ELF-1 (cell line): ENCODE data around the gene TMEM181.
"Not testable (repeated sequence)": the region's sequence is repeated elsewhere in the genome, so short reads cannot be mapped to it uniquely, and the experiment has no call there.

Experiments
- DNase-seq: peaks from one replicate; pipeline ENCODE4 v3.0.0-alpha.2; 2016; ENCODE audit warnings: low read depth, low spot score

The TMEM181 gene

DNA sequence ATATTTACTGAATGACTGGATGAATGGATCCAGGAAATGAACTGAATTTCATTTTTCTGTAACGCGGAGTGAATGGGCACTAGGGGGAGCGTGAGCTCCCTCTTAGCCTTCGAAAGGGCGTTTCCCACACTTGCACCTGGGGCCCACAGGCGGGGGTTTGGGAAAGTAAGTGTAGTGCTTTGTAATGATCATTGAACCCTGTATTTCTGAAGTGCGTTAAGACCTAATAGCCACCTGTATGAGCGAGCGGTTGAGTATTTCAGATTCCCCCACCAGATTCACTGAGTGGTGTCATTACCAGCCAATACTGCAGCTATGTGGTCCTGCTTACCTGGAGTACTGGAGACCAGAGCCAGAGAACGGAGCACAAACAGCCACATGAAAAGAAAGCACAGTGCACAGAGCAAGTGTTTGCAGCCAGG lies 100.5 kb downstream of the TMEM181 start:
- DNase-seq = no peak

DNA sequence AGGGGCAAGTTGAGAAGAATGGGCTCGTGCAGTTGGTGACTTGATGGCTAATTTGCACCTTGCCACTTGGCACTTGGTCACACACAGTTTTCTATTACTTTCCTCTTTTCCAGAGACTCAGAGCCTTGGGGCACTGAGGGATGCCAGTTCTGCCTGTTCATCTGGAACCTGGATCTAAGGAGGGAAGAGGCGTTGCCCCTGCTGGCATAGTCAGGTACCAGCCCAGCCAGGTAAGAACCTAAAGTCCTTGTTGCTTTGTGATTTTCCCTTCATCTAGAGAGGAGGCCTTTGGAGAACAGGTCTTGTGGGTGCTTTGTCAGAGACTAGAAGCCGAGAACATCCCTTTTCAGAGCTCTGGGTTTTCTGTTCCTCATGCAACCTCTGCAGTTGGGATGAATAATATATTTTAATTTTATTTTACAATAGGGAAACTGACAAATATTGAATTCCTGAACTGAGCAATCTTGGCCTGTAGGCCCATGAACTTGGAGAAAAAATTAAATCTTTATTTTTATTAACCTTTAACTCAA lies 101.3 kb downstream of the TMEM181 start:
- DNase-seq = no peak

GRCh38 chr6:158662607-158662953 lies 102.7 kb downstream of the TMEM181 start:
- no peak for DNase-seq

DNA sequence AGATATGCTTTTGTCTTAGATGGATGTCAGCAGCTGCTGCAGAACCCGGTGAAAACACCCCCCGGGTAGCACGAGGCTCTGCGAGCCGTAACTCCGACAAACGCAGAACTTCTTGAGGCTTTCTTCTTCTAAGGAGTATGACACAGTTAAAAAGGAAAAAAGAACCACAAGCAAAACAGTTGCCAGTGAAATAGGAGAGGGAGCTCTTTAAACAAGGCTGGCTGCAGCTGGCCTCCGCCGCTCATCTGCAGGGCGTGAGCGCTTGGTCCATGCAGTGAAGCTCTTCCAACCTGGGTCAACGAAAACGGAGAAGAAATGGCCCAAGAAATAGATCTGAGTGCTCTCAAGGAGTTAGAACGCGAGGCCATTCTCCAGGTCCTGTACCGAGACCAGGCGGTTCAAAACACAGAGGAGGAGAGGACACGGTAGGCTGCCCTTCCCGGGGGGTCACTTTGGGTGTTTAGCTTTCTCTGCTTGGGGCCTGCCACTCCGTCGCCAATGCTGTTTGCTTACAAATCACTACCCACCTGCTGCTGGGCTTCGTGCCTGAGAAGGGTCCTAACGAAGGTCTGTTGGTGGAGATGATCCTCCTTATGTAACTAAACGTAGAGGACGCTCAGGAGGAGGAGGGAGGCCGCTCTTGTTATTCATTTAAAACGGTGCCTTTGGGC lies 103.2 kb downstream of the TMEM181 start:
- DNase-seq = peak; percentile 63

- DNase-seq = peak; percentile 75
These were observed 103.8 kb downstream of the TMEM181 start for GRCh38 chr6:158663625-158664165.

- DNase-seq = no peak
These were observed 105.4 kb downstream of the TMEM181 start for GRCh38 chr6:158665332-158665731.

DNA sequence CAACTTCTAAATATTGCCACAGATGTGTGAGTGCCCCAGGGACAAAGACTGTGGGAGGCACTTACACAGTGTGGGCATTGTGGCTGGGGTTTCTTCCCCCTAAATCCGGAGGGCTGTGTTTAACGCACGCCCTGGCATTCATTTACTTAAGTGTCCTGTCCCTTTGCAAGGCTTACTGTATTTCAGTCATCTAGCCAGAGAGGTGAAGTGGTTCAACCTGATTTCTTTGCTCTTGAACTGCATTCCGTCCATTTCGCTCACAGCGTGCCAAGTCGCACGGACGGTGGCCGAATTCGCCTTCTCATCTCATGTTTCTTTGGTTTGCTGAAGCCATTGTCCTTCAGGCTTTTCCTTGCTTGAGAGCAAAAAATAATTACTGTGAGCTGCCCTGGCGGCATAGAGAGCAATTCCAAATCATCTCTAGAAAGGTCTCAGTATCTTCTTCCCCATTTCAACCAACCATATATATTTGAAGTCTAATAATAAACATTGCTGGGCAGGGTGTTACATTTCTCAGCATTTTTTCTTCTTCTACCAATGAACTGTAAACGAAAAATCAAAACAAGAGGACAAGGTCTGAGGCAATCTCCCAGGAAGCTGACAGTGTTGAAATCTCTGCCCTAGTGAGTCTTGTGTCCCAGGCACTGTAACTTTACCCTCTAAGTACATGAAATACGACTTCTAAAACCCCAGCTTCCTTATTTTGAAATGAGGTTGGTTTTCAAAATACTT lies 106.9 kb downstream of the TMEM181 start:
- peak; percentile 56 for DNase-seq

DNA sequence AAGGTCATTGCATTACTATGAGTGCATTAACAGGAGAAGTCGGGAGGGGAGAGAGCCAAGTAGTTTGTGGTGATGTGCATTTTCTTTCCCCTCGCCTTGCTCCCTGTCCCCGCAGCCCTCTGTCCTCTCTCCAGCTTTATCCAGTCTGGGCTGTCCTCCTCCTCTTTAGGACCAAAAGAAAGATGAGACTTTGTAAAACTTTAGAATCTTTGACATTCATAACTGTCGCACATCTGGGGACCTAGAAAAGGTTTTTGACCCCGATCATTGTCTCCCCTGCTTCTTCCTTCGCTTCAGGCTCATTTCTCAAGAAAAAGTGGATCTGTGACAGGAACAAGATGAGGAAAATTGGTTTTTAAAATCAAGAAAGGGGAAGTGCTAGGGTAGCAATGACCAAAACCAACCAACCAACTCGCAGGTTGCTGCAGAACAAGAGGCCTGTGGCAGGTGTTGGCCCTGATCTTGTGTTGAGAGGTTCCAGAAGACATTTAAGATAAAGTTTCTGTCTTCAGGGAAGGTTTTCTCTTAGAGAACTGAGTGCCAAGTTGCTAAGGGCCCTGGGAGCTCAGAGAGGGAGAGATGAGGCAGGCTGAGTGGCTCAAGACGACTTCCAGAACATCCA lies 107.6 kb downstream of the TMEM181 start:
- no peak for DNase-seq

DNA sequence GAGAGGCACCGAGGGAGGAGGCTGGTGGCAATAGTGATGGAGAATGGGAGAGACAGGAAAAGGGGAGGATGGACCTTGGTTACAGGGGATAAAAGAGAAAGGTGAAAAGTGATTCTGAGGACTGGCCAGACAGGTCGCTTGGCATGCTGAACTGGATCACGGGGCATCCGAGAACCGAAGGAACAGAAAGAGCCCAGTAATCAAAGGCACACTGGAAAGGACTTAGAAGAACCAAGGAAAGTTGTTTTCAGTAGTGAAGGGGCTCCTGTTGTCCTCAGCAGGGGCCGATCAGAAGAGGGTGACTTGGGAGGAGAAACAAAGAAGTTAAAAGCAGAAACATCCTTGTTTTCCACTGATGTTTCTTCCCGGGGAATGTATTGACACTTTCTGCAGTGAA lies 108.8 kb downstream of the TMEM181 start:
- DNase-seq = no peak

- DNase-seq = no peak
These were observed 109.5 kb downstream of the TMEM181 start for GRCh38 chr6:158669145-158670035.

- not testable (repeated sequence) for DNase-seq
These were observed 112.2 kb downstream of the TMEM181 start for GRCh38 chr6:158672119-158672518.

DNA sequence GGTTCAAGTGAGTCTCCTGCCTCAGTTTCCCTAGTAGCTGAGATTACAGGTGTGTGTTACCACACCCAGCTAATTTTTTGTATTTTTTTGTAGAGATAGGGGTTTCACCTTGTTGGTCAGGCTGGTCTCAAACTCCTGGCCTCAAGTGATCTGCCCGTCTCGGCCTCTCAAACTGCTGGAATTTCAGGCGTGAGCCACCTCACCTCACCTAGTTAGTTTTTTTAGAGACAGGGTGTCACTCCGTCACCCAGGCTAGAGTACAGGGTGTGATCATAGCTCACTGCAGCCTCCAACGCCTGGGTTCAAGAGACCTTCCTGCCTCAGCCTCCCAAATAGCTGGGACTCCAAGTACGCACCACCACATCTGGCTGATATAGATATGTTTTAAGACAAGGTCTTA lies 112.8 kb downstream of the TMEM181 start:
- no peak for DNase-seq

- DNase-seq = no peak
These were observed 114.6 kb downstream of the TMEM181 start for GRCh38 chr6:158674342-158675131.

DNA sequence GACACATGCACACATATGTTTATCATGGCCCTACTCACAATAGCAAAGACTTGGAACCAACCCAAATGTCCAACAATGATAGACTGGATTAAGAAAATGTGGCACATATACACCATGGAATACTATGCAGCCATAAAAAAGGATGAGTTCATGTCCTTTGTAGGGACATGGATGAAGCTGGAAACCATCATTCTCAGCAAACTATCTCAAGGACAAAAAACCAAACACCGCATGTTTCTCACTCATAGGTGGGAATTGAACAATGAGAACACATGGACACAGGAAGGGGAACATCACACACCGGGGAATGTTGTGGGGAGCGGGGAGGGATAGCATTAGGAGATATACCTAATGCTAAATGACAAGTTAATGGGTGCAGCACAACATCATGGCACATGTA lies 117.2 kb downstream of the TMEM181 start:
- DNase-seq = not testable (repeated sequence)

DNA sequence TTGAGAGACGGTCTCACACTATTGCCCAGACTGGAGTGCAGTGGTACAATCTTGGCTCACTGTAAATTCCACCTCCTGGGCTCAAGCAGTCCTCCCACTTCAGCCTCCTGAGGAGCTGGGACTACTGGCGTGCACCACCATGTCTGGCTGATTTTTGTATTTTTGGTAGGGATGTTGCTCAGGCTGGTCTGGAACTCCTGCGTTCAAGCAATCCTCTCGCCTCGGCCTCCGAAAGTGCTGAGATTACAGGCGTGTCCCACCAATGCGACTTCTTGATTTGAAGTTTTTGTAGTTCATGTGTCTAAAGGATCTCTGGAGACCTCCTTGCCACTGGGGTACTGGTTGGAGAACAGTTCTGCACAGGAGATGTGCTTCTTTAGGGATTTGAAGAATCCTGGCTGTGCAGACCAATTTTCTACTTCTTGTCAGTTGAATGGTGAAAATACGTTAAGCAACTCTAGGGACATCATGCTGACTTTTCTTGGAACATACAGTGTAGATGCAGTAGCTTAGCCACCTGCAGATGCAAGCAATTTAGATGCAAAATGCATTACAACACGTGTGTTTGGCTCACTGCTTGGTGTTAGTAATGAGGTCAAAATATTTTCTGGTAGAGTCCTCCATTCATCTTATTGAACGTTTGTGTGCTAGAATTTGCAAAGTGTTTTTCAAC lies 118.2 kb downstream of the TMEM181 start:
- DNase-seq = no peak

- DNase-seq = no peak
These were observed 120.1 kb downstream of the TMEM181 start for GRCh38 chr6:158680015-158680414.

GRCh38 chr6:158680481-158680880 lies 120.6 kb downstream of the TMEM181 start:
- no peak for DNase-seq

DNA sequence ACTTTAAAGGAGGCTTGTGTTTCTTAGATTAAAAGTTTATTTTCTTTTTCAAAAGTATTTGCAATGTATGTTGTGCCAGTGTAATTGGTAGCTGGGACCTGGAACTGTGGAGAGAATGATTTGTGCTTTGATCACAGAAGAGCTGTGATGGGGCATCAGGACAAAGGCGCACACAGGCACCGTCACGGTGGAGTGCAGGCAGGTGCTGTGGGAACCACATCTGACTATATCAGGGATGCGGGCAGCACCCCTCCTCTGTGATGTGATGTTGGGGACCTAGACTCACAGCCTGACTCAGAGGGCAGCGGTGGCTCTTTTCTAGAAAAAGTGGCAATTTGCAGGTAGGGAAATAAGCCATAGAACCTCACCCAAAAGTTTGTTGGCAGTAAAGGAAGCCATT lies 124.4 kb downstream of the TMEM181 start:
- no peak for DNase-seq

DNA sequence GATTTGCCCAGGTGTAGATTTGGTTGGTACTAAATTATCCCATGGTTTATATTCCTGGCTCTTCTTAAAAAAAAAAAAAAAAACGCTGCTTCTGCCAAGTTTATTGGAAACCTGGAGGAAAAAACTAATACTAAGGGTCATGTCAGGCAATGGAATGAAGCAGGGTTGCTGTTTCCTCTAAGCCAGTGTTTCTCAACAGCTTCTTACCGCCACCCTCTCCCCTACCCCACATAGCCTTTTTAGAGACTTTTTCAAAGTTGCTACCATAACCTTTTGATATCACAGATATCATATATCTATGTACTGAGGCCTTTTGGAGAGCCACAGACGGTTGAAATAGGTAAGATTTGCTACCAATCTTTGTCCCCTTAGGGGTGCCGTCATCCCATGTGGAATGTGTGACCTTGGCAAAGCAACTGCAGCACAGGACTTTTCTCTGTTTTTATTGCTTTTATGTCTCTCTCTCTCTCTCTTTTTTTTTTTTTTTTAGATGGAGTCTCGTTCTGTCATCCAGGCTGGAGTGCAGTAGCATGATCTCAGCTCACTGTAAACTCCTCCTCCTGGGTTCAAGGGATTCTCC lies 124.9 kb downstream of the TMEM181 start:
- DNase-seq = no peak
